HT1080 (cell line): ENCODE results near the gene SMCO2. TPM values are rescaled to one million over a fixed set of nuclear protein-coding genes. Genes with fewer than 3 reads are reported as not detected.
A peak's percentile ranks its signal among the peaks of the same experiment; 100 is the strongest.
"Not testable (repeated sequence)": the region's sequence is repeated elsewhere in the genome, so short reads cannot be mapped to it uniquely, and the experiment has no call there.

Experiments used
- DNase-seq: peaks from one replicate; pipeline ENCODE4 v3.0.0-alpha.2; 2015; ENCODE audit warnings: low read depth
- total RNA-seq: library from RNA; depleted of rRNA; stranded (reverse); fragments of >200 nt; shearing (Covaris generic); gene quantifications from 2 replicates; pipeline ENCODE4 v1.2.3, GENCODE V29; 2014

SMCO2 gene
- total RNA-seq, 1 experiment from 2014 or later, result 0.35 TPM

DNA sequence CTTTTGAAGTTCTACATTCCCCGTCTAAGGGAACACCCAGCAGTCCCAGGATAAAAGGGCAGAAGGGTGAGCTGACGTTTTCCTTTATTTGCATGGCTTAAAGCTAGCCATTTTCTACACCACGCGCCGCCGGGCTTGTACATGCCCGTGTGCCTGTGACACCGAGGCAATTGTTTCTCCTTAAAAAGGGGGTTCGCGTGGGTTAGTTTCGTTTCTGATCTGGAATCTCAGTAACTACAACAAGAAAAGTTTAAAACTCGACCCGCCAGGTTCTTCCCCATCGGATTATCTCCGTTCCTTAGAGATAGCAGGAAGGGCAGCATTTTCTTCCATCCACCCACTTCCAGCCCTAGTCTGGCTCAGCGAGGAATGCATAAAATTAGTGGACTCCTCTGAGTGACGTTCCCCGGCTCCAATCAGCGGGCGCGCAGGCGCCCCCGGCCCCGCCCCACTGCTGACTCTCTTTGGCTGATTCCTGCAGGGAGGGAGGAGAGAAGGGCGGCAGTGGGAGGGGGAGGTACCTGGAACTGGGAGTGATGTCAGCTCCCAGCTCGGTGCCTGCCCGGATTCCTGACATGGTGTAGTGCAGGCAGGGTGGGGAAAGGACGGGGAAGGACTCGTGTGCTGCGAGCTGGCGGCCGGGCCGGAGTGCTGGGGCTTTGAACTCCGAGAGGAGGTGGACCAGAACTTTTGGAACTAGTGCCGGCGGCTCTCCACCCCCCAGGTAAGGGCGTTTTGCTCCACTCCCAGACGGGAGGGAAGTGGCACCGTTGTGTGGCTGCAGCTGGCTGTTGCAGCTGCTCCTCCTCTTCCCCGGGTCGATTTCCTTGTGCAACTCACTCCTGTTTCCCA lies 77.3 kb downstream of the SMCO2 start, which contains the start of gene PPFIBP1:
TSS of gene PPFIBP1 (plus strand) at position 565 of the 852 bp plus-strand sequence. CDS start 109,191 bp downstream, outside the sequence.
- DNase-seq, result peak; percentile 99

DNA sequence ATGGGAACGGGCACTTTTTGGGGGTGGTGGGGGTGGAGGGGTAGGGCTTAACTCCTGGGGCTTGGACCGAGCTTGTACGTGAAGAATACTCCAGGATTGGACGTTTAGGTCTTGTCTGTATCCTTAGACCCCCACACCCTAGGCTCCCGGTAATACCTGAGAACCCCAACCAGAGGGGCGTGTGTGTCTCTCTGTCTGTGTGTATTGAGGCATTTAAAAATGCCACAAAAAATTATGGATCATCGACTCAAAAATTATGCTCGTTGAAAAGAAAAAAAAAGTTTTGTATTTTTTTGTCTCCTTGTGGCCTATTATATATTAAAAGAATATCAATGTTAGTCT lies 77.9 kb downstream of the SMCO2 start:
- DNase-seq, result no peak

DNA sequence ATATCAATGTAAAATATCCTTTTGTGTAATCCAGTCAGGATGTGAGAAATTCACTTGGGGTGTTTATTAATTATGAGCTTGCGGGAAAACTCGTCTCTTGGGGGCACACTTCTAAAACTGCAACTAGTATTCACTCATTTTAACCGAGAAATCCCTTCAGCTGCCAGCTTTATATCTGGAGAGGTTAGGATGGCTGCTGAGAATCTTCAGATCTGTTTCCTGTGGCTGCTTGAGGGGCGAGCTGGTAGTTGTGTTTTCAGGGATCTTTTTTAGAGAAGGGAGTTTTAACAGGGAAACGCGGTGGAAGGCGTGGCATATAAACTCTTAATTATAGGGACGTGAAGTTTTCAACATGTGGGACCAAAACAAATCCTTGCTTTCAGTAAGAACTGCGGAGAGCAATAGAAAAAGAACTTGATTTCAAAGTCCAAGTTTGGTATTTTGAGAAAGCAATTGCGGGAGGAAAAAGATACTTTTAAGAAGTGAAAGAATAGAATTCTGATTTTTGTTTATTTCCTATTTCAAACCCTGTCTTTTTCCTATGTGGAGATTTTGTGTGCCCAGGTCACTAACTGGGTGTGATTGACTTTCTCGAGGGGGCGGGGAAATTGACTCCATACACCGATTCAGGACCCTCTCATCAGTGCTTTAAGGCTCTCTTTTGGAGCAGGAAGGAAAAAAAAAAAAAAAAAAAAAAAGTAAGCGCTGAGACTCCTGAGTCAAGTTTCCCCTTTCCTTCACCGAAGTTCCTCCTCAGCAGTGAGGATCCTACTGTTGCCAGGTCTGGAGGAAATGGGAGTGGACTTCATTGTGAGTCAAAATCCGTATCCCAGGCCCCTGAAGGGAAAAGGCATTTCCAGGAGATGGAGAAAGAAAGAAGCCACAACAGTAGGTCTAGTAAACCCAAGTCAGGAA lies 78.6 kb downstream of the SMCO2 start:
- DNase-seq, result peak; percentile 92

DNA sequence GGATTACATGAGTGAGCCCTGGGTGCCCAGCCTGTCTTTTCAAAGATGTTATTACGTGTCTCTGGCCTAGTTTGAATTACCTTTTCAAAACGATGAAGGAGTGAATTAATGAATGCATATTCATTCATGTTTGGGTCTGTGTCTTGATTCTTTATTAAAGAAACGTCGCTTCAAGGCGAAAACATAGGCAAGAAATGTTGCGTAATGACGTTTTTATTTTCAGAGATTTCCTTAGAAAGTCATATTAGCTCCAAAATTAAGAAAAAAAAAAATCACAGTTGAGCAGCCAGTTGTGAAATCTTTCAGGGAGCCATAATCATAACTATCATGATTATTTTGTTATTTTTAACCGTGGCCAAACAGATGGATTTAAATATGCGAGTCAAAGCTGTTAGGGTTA lies 81.0 kb downstream of the SMCO2 start:
- DNase-seq, result no peak

DNA sequence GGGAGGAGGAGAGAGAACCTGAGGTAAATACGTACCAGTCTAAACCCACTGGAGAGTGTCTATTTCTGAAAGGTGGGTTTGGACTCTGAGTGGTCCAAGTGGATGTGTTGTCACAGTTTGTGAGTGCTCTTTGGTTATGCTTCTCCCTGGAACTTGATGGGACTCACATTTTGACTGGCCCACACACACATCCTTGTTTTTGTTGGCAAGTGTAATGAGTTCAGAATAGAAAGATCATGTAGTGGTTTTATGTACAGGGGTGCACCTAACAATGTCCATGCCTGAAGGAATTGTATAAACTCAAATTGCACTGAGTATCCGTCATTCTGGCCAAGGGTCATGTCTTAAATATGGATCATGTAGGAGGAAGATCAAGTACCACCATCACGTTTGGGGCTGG lies 82.3 kb downstream of the SMCO2 start:
- DNase-seq, result no peak

DNA sequence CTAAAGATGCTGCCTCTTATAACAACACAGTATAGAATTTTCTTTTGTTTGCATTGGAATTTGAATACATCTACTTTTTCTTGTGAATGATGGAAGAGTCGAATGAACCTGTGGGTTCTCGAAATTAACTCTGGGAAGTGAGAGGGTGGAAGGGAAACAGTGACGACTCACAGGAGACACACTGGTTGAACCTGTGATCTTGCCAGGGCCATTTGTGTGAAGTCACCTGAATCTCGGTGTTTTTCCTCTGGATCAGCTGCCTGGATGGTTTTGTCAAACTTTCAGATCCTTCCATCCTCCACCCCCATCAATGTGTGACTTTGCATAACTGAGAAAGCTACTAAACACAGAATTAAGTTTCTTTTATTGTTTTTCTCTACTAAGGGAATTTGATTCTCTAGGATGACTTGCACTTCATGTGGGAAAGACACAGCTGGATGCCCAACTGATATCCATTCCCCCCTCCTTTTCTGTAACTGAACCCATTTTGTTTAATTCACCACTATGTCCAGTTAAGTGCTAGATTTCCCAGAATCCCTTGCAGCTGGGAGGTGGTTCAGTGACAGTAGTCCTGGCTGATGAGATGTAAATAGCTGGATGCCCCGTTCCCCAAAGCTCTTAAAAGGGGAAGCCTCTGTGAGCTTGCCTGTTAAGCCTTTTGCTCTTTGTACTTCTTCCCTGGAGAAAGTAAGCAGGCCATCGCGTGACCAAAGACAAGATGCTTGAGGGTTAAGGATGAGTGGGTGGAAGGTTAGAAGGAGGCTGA lies 83.8 kb downstream of the SMCO2 start:
- DNase-seq, result no peak

DNA sequence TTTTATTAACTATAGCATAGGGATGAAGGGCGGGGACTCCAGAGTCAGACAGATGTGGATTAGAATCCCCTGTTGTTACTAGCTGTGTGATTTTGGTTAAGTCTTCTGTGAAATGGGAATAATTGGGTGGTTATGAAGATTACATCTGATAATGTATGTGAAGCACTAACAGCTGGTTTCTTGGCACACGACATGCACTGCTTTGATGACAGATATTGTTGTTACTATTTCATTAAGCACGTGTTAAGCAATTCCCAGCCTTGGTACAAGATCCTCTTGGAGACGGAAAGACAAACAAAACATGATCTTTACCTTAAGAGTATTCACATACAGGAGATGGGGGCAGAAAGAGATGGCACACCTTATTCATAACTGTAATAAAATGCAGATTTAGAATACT lies 85.4 kb downstream of the SMCO2 start:
- no peak for DNase-seq

DNA sequence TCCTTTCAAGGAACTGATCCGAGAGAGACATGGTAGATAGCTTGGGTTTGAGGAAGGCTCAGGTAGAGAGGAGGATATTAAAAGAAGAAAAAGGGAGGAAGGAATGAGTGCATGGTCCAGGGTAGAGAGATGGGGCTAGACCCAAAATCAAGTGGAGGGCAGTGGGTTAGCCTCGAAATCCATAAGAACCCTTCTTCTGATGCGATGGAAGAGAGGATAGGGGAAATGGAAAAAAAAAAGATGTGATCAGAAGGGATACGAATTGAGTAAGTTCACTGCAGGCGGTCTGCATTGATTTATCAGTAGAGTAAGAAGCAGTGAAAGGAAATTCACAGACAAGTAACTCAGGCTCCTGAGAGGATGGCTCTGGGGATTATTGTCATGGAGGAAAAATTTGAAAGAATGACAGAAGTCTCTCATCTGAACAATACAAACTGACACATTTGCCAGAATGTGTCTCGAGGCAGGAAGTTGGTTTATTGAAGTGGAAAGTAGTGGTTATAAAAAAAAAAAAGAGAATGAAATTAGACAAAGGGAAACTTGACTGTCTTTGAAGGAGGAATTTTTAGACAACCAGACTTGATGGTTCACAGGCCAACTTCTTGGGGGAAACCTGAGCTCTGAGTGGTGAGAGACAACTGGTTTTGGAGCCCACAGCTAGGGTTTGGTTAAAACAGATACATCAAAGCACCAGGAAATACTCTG lies 87.7 kb downstream of the SMCO2 start:
- DNase-seq, result peak; percentile 50

DNA sequence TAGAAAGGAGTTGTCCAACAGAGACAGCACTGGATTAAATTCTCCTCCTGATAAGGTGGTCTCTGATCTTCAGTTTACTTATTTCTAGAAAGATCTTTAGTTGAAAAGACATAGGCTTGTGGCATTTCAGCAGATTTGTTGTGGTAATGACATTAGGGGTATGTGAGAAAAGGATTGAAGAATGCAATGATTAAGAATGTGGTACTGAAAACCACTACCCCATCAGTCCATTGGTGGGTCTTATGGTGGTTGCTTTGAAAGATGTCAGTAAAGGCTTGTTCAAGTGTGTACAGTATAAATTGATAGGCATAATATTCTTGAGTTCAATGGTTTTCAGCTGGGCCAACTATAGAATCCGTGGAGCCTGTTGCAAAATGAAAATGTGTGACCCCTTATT lies 88.2 kb downstream of the SMCO2 start:
- no peak for DNase-seq

DNA sequence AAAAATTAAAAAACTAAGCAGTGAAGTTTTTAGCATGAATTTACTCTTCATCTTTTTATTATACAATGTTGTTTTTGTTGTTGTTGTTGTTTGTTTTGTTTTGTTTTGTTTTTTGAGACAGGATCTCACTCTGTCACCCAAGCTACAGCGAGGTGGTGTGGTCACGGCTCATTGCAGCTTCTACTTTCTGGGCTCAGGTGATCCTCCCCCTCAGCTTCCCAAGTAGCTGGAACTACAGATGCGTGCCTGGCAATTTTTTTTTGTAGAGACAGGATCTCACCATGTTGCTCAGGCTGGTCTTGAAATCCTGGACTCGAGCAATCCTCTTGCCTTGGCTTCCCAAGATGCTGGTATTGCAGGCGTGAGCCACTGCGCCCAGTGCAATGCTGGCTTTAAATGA lies 88.8 kb downstream of the SMCO2 start:
- no peak for DNase-seq

DNA sequence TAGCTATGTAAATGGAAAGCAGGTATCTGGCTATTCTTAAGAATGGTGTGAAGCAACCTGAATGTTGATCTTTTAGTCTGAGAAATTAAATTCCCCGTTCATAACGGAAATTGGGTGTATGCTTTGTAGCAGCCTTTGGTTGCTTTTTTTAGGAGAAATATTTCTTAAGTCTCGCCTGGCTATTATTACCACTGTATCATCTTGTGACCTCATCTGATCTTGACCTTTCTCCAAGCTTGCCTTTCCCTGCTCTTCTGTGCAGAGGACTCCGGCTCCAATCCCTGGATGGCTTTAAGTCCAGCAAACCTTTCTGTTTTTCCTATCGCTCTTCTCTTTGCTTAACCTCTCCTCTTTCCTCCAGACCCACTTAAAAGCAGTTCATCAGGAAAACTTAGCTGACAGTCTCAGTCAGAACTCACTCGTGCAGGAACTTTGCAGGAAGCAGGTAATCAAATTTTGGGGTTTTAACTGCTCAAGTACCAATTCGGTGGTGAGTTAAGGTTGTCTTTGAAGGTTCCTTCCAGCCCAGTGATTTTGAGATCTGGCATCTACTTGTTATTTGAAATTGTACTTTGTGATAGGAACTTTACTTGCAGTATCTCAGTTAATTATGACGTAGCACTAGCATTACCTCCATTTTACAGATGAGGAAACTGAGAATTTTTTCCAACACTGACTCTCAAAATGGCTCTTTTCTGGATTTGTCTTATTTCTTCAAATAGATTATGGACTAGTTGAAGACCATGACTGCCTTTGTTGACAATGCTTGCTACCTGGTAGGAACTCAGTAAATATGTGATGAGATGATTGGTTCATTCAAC lies 91.5 kb downstream of the SMCO2 start:
- no peak for DNase-seq

DNA sequence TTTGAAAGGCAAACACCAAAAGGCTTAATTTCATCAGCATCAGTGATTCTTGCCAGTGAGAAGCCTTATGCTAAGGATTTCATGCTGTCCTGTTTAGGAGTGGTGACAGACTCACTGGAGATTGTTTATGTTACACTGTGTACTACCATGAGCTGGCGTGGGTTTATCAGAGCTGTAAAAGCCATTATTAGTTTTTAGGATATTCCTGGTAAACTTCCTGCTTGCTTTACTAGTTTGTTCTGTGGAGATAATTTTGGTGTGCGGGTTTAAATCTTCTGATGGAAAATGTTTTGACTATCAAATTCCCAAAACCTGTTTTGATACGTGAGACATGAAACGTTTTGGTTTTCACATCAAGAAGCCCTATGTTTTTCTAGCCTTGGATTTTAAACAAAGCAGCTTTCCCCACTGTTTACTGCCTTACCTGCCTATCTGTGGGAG lies 92.7 kb downstream of the SMCO2 start:
- DNase-seq, result no peak

DNA sequence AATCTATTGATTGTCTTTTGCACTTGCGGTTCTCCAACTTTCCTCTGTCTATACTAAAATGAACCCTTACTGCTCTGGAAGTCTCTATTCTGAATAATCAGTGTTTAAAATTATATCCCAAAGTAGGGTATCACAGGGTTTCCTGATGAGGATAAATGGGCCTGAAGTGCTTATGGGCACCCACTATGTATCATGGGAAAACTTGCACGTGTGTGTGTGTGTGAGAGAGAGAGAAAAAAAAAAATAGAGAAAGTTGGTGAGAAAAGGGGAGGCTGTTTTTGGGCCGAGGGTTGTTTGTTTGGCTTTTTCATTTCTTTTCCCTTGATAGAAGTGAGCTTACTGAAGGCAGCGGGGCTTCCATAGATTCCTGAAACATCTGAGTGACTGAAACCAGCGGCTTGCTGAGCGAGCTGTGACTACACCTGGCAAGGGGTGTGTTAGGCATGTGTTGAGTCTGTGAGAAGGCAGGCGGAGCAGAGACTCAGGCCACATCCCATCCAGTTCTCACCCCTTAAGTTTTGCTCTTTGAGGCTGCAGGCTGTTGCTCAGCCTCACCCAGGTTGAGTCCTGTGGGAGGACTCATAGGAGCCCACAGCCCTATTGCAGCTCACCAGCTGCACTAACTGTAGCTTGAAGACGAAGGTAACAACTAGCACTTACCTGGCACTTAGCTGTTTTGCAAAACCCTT lies 94.6 kb downstream of the SMCO2 start:
- DNase-seq, result no peak

DNA sequence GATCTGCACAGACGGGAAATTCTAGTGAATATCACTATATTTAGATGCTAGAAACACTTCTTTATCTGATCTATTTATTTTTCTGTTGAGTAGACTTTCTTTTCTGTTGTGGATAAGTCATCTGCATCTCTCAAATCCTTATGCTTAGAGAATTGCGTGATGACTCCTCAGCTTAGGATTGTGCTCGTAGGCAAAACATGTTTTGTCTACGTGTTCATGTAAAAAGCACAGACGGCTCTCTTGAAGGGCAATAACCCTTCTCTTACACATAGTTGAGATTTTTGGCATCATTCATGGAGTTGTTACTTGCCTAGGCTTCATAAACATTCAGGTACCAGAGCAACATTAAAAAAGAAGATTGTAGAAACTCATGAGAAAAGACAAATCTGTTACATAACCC lies 96.1 kb downstream of the SMCO2 start:
- no peak for DNase-seq

DNA sequence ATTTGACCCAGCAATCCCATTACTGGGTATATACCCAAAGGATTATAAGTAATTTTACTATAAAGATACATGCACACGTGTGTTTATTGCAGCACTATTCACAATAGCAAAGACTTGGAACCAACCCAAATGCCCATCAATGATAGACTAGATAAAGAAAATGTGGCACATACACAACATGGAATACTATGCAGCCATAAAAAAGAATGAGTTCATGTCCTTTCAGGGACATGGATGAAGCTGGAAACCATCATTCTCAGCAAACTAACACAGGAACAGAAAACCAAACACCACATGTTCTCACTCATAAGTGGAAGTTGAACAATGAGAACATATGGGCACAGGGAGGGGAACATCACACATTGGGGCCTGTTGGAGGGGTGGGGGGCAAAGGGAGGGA lies 98.3 kb downstream of the SMCO2 start:
- not testable (repeated sequence) for DNase-seq

DNA sequence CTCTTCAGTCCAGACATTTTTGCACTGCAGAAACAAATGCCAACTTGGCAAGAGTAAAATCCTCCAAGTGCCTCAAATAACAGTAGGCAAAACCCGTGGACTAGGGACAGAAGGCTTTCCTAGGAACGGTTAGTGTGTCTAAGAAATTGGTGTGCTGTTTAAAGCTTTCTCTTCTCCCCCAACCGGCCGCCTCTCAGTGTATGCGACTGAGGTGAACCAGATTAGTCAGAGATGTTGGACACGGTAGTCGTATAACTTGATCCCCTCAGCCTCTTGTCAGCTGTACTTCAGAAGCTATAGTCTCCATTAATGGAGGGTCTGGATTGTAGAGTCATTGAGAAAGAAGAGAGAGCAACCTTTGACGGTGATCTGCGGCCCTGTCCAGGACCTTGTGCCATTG lies 99.1 kb downstream of the SMCO2 start:
- DNase-seq, result no peak

DNA sequence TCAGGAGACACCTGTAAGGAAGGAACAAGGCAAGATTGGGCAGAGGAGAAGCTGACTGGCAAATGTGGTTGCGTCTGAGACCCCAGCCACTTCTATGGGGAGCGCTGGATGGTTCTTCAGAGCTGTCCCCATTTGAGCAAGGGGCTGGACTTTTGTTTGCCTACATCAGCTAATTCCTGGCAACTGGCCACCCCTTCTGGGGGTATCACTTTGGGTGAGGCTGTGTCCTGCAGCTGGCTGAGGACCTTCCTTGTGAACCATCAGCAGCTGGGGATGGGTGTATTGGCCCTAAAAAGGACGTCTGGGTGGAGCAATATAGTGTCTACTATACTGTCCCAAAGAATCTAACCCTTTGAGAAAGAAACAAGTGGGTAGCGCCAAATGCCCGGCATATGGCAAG lies 101.1 kb downstream of the SMCO2 start:
- DNase-seq, result no peak

DNA sequence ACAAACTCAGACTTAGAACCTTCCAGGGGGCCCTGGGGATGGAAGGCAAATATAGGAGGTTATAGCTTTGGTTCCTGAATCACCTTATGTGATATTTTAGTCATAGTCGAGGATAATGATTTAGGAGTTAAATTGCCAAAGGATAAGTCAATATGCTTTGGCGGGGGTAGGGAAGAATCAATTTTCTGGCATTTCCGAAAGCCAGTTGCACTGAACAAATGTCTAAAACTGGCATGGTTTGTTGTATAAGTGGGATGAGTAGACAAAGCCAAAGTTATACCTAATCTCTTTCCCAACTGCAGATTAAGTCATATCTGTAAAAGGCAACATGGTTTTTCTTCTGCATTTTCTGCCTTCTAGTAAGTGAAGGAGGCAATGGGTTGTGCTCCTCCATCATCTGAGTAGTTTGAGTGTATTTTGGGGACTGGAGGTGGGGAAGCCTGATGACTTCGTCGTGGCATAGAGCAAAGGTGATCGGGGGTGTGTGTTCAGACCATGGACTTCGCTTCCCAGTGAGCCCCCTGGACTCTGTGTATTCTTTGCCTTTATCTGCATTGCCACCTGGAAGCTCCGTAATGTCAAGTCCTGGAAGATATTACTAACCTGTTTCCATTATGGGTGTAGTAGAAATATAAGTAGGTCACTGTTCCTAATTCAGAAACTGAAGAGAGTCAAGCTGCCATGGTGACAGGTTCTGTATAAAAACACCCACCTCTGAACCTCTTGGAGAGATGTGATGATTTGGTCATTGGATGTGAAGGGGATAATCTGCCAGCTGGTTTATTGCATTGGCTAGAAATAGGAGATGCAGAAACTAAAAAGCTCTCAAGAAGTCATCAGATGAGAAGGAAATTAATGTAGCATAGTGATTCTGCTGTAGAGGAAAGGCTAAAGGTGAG lies 102.0 kb downstream of the SMCO2 start:
- DNase-seq, result no peak
